Measurements from ENCODE around the gene PTN.
"Not testable (repeated sequence)": the region's sequence is repeated elsewhere in the genome, so short reads cannot be mapped to it uniquely, and the experiment has no call there.

Gene PTN

DNA sequence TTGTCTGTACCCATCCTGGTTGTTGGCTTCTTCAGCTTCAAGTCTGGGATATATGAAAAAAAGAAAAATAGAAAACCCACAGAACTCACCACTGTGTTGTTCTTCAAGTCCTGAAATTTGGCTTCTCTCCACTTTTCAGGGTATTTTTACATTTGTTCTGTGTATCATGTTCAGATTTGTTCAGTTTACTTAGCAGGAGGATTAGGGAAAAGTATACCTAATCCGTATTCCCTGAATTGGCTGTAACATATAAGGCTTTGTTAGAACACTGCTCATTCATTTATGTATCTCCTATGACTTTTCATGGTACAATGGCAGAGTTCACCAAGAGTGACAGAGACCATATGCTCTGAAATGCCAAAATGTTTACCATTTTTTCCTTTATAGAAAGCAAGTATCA lies 146.9 kb downstream of the PTN start (continued):
- TF ChIP-seq, protein P1, sequence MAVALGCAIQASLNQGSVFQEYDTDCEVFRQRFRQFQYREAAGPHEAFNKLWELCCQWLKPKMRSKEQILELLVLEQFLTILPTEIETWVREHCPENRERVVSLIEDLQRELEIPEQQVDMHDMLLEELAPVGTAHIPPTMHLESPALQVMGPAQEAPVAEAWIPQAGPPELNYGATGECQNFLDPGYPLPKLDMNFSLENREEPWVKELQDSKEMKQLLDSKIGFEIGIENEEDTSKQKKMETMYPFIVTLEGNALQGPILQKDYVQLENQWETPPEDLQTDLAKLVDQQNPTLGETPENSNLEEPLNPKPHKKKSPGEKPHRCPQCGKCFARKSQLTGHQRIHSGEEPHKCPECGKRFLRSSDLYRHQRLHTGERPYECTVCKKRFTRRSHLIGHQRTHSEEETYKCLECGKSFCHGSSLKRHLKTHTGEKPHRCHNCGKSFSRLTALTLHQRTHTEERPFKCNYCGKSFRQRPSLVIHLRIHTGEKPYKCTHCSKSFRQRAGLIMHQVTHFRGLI (tag by site-specific recombination; IDR thresholded peaks at IDR 0.05), result no peak
- no peak for TF ChIP-seq WT1 (tag by site-specific recombination; IDR thresholded peaks at IDR 0.05)
- no peak for TF ChIP-seq ZNF155 (tag by site-specific recombination; IDR thresholded peaks at IDR 0.05)
- TF ChIP-seq, protein P2, sequence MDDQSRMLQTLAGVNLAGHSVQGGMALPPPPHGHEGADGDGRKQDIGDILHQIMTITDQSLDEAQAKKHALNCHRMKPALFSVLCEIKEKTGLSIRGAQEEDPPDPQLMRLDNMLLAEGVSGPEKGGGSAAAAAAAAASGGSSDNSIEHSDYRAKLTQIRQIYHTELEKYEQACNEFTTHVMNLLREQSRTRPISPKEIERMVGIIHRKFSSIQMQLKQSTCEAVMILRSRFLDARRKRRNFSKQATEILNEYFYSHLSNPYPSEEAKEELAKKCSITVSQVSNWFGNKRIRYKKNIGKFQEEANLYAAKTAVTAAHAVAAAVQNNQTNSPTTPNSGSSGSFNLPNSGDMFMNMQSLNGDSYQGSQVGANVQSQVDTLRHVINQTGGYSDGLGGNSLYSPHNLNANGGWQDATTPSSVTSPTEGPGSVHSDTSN (CRISPR knock-in tag; IDR thresholded peaks at IDR 0.05), result no peak

DNA sequence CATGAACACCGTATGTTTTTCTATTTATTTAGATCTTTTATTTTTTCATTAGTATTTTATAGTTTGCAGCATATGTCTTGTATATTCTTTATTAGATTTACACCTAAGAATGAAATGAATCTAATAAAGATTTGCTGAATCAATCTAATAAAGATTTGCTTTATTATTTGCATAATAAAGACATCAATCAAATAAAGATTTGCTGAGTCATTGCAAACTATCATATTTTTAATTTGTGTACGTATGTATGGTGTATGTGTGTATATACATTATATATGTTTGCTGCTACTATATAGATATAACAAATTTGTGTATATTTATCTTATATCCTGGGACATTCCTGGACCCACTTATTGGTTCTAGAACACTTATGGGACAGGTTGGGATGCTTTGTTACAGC lies 147.5 kb downstream of the PTN start:
- Histone ChIP-seq H3K4me3 (ENCODE audit: low read depth, low read length) (no peak overlapping the region), H3K9me3 (ENCODE audit: control insufficient read depth, insufficient read depth, low read depth, low read length) (no peaks in the 10 kb centered on the region), H3K4me1 (ENCODE audit: control insufficient read depth, insufficient read depth, low read length) (no peaks in the 10 kb centered on the region), H3K27ac (ENCODE audit: extremely low read depth, low read depth, low read length) (no peak overlapping the region), H3K36me3 (ENCODE audit: control insufficient read depth in 2 of 2, insufficient read depth in 1 of 2, low read length in 2 of 2) (no peaks in the 10 kb centered on the region)
- TF ChIP-seq ZNF596 (tag by site-specific recombination; IDR thresholded peaks at IDR 0.05) (no peak), ZNF23 (tag by site-specific recombination; IDR thresholded peaks at IDR 0.05; ENCODE audit: borderline replicate concordance) (no peak)
- TF ChIP-seq, protein P3, sequence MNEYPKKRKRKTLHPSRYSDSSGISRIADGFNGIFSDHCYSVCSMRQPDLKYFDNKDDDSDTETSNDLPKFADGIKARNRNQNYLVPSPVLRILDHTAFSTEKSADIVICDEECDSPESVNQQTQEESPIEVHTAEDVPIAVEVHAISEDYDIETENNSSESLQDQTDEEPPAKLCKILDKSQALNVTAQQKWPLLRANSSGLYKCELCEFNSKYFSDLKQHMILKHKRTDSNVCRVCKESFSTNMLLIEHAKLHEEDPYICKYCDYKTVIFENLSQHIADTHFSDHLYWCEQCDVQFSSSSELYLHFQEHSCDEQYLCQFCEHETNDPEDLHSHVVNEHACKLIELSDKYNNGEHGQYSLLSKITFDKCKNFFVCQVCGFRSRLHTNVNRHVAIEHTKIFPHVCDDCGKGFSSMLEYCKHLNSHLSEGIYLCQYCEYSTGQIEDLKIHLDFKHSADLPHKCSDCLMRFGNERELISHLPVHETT (tag by site-specific recombination; IDR thresholded peaks at IDR 0.05), result no peak
- TF ChIP-seq, protein P4, sequence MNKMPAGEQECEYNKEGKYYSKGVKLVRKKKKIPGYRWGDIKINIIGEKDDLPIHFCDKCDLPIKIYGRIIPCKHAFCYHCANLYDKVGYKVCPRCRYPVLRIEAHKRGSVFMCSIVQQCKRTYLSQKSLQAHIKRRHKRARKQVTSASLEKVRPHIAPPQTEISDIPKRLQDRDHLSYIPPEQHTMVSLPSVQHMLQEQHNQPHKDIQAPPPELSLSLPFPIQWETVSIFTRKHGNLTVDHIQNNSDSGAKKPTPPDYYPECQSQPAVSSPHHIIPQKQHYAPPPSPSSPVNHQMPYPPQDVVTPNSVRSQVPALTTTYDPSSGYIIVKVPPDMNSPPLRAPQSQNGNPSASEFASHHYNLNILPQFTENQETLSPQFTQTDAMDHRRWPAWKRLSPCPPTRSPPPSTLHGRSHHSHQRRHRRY (tag by site-specific recombination; IDR thresholded peaks at IDR 0.05), result no peak
- POLR2A ChIA-PET, result no interaction called here
- CTCF ChIA-PET, result no interaction called here

DNA sequence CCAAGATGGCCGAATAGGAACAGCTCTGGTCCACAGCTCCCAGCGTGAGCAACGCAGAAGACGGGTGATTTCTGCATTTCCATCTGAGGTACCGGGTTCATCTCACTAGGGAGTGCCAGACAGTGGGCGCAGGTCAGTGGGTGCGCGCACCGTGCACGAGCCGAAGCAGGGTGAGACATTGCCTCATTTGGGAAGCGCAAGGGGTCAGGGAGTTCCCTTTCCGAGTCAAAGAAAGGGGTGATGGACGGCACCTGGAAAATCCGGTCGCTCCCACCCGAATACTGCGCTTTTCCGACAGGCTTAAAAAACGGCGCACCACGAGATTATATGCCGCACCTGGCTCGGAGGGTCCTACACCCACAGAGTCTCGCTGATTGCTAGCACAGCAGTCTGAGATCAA lies 161.9 kb downstream of the PTN start:
- H3K27ac ChIP-seq (ENCODE audit: extremely low read depth, low read depth, low read length); H3K36me3 ChIP-seq (ENCODE audit: control insufficient read depth in 2 of 2, insufficient read depth in 1 of 2, low read length in 2 of 2); H3K4me1 ChIP-seq (ENCODE audit: control insufficient read depth, insufficient read depth, low read length); H3K4me3 ChIP-seq (ENCODE audit: low read depth, low read length); POLR2A ChIA-PET; CTCF ChIA-PET; H3K9me3 ChIP-seq (ENCODE audit: control insufficient read depth, insufficient read depth, low read depth, low read length): not testable (repeated sequence)

All from HEK293 (cell line).